ENCODE data around the gene PIK3C3.

PIK3C3 gene

GRCh38 chr18:42113529-42114191 is 158.6 kb downstream of the PIK3C3 start:
- Histone ChIP-seq H3K4me1 (peaks cover 6% of the 10 kb centered on the region; the same call in 1 of the 2 replicates), H3K27me3 (no peaks in the 10 kb centered on the region), H3K9me3 (no peaks in the 10 kb centered on the region), H3K36me3 (no peaks in the 10 kb centered on the region), H3K4me3 (ENCODE audit: low read depth, low read length) (no peak overlapping the region)
- TF ChIP-seq CTCF (IDR thresholded peaks at IDR 0.05; ENCODE audit: low read depth, low read length): no peak
- DNase-seq: no peak

GRCh38 chr18:42114310-42114943 is 159.4 kb downstream of the PIK3C3 start:
- no peaks in the 10 kb centered on the region for H3K36me3 ChIP-seq
- H3K9me3 ChIP-seq: no peaks in the 10 kb centered on the region
- TF ChIP-seq CTCF (IDR thresholded peaks at IDR 0.05; ENCODE audit: low read depth, low read length): peak; percentile 77
- H3K4me3 ChIP-seq (ENCODE audit: low read depth, low read length): no peak overlapping the region
- peaks cover 6% of the 10 kb centered on the region; the same call in 1 of the 2 replicates for H3K4me1 ChIP-seq
- DNase-seq: peak; percentile 63
- H3K27me3 ChIP-seq: no peaks in the 10 kb centered on the region

GRCh38 chr18:42126586-42126985 is 171.6 kb downstream of the PIK3C3 start:
- Histone ChIP-seq H3K4me1 (peaks cover 7% of the 10 kb centered on the region), H3K9me3 (no peaks in the 10 kb centered on the region), H3K36me3 (no peaks in the 10 kb centered on the region), H3K27me3 (no peaks in the 10 kb centered on the region), H3K4me3 (ENCODE audit: low read depth, low read length) (no peak overlapping the region)
- no peak for TF ChIP-seq CTCF (IDR thresholded peaks at IDR 0.05; ENCODE audit: low read depth, low read length)
- no peak for DNase-seq

GRCh38 chr18:42131066-42131929 is 176.3 kb downstream of the PIK3C3 start:
- DNase-seq: peak; percentile 38
- Histone ChIP-seq H3K4me1 (peaks cover 10% of the 10 kb centered on the region), H3K4me3 (ENCODE audit: low read depth, low read length) (peak overlapping the region; percentile 15; the same call in 1 of the 2 replicates), H3K9me3 (no peaks in the 10 kb centered on the region), H3K36me3 (no peaks in the 10 kb centered on the region), H3K27me3 (no peaks in the 10 kb centered on the region)
- no peak for TF ChIP-seq CTCF (IDR thresholded peaks at IDR 0.05; ENCODE audit: low read depth, low read length)

- H3K9me3 ChIP-seq: no peaks in the 10 kb centered on the region
- TF ChIP-seq CTCF (IDR thresholded peaks at IDR 0.05; ENCODE audit: low read depth, low read length): no peak
- no peak for DNase-seq
- no peaks in the 10 kb centered on the region for H3K27me3 ChIP-seq
- H3K4me3 ChIP-seq (ENCODE audit: low read depth, low read length): no peak overlapping the region
- H3K4me1 ChIP-seq: peaks cover 10% of the 10 kb centered on the region
- H3K36me3 ChIP-seq: no peaks in the 10 kb centered on the region
Observed at GRCh38 chr18:42131930-42132244, 176.9 kb downstream of the PIK3C3 start.

Measured in BE2C (cell line).